Measurements from ENCODE around the gene RNF111. TPM values are rescaled to one million over a fixed set of nuclear protein-coding genes. Genes with fewer than 3 reads are reported as not detected.

RNF111 gene
- total and polyA plus RNA-seq, 2 donors from 2014 or later = 8.7 to 33.0 TPM

GRCh38 chr15:59116771-59117170, 129.3 kb downstream of the RNF111 start:
- H3K27me3 ChIP-seq (ENCODE audit: control insufficient read depth, insufficient read depth, low read length) = no peaks in the 10 kb centered on the region
- FAIRE-seq (no peak), DNase-seq (no peak)
- peaks cover 0 to 3% (median 0%) of the 10 kb centered on the region in 3 donors for H3K36me3 ChIP-seq (ENCODE audit: control insufficient read depth in 2 of 3, insufficient read depth in 3 of 3, low read length in 3 of 3)
- intact Hi-C loops (cut with DNase I) = no loop called here
- TF ChIP-seq, protein P1, sequence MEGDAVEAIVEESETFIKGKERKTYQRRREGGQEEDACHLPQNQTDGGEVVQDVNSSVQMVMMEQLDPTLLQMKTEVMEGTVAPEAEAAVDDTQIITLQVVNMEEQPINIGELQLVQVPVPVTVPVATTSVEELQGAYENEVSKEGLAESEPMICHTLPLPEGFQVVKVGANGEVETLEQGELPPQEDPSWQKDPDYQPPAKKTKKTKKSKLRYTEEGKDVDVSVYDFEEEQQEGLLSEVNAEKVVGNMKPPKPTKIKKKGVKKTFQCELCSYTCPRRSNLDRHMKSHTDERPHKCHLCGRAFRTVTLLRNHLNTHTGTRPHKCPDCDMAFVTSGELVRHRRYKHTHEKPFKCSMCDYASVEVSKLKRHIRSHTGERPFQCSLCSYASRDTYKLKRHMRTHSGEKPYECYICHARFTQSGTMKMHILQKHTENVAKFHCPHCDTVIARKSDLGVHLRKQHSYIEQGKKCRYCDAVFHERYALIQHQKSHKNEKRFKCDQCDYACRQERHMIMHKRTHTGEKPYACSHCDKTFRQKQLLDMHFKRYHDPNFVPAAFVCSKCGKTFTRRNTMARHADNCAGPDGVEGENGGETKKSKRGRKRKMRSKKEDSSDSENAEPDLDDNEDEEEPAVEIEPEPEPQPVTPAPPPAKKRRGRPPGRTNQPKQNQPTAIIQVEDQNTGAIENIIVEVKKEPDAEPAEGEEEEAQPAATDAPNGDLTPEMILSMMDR (IDR thresholded peaks at IDR 0.05; ENCODE audit: borderline replicate concordance, extremely low read depth, insufficient read depth) = no peak
- H3K27ac ChIP-seq (ENCODE audit: low read depth in 2 of 2, low read length in 2 of 2) = no peak overlapping the region
- H3K9me3 ChIP-seq (ENCODE audit: control insufficient read depth in 2 of 3, insufficient read depth in 1 of 3, low read length in 3 of 3) = no peaks in the 10 kb centered on the region
- no peaks in the 10 kb centered on the region for H3K4me1 ChIP-seq (ENCODE audit: control insufficient read depth in 2 of 3, insufficient read depth in 2 of 3, low read depth in 1 of 3, low read length in 3 of 3)
- H3K9ac ChIP-seq (ENCODE audit: low read length in 3 of 3) = no peak overlapping the region
- H3K4me3 ChIP-seq (ENCODE audit: low read length in 3 of 3) = no peak overlapping the region

GRCh38 chr15:59119625-59120024, 132.2 kb downstream of the RNF111 start:
- Histone ChIP-seq H3K4me1 (ENCODE audit: control insufficient read depth in 2 of 3, insufficient read depth in 2 of 3, low read depth in 1 of 3, low read length in 3 of 3) (no peaks in the 10 kb centered on the region), H3K27me3 (ENCODE audit: control insufficient read depth, insufficient read depth, low read length) (no peaks in the 10 kb centered on the region), H3K4me3 (ENCODE audit: low read length in 3 of 3) (no peak overlapping the region), H3K9ac (ENCODE audit: low read length in 3 of 3) (no peak overlapping the region), H3K27ac (ENCODE audit: low read depth in 2 of 2, low read length in 2 of 2) (no peak overlapping the region), H3K9me3 (ENCODE audit: control insufficient read depth in 2 of 3, insufficient read depth in 1 of 3, low read length in 3 of 3) (peaks cover 0 to 2% (median 0%) of the 10 kb centered on the region in 3 donors), H3K36me3 (ENCODE audit: control insufficient read depth in 2 of 3, insufficient read depth in 3 of 3, low read length in 3 of 3) (peaks cover 0 to 3% (median 0%) of the 10 kb centered on the region in 3 donors)
- FAIRE-seq (no peak), DNase-seq (no peak)
- TF ChIP-seq, protein P1 (IDR thresholded peaks at IDR 0.05; ENCODE audit: borderline replicate concordance, extremely low read depth, insufficient read depth) = no peak
- intact Hi-C loops (cut with DNase I) = no loop called here

DNA sequence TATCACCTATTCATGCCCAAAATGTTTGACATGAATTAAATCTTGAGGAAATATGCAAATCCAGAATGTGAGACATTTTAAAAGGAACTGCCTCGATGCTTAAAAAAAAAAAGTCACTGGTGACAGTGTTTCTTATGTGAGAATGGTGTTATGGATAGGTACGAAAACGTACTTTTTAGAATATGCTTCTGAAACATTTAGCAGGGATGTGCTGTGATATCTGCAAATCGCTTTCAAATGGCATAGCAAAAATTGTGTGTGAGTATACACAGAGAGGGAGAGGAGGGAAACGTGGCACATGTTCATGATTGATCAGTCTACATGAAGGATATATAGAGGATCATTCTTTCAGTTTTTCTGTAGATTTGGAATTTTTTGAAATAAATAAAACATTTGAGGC, 133.5 kb downstream of the RNF111 start:
- FAIRE-seq = no peak
- no peaks in the 10 kb centered on the region for H3K27me3 ChIP-seq (ENCODE audit: control insufficient read depth, insufficient read depth, low read length)
- intact Hi-C loops (cut with DNase I) = no loop called here

More for the DNA sequence above, 133.5 kb downstream of the RNF111 start:
- Histone ChIP-seq H3K27ac (ENCODE audit: low read depth in 2 of 2, low read length in 2 of 2) (no peak overlapping the region), H3K9me3 (ENCODE audit: control insufficient read depth in 2 of 3, insufficient read depth in 1 of 3, low read length in 3 of 3) (peaks cover 0 to 3% (median 0%) of the 10 kb centered on the region in 3 donors), H3K4me3 (ENCODE audit: low read length in 3 of 3) (no peak overlapping the region), H3K9ac (ENCODE audit: low read length in 3 of 3) (no peak overlapping the region), H3K36me3 (ENCODE audit: control insufficient read depth in 2 of 3, insufficient read depth in 3 of 3, low read length in 3 of 3) (peaks cover 0 to 3% (median 0%) of the 10 kb centered on the region in 3 donors), H3K4me1 (ENCODE audit: control insufficient read depth in 2 of 3, insufficient read depth in 2 of 3, low read depth in 1 of 3, low read length in 3 of 3) (no peaks in the 10 kb centered on the region)
- TF ChIP-seq, protein P1 (IDR thresholded peaks at IDR 0.05; ENCODE audit: borderline replicate concordance, extremely low read depth, insufficient read depth) = no peak
- no peak for DNase-seq
